HepG2 (cell line): Measurements from ENCODE around the gene APOC3. TPM values are rescaled to one million over a fixed set of nuclear protein-coding genes. Genes with fewer than 3 reads are reported as not detected.

ENCODE experiments used
- ATRX ChIP-seq: sonication (generic); formaldehyde crosslinking; IDR thresholded peaks from 2 replicates; pipeline ENCODE4 v1.4.0; 2020; ENCODE audit warnings: missing genetic modification reagents, borderline replicate concordance
- EED ChIP-seq: sonication (generic); formaldehyde crosslinking; IDR thresholded peaks from 2 replicates; pipeline ENCODE4 v1.5.0; 2020; ENCODE audit warnings: mild to moderate bottlenecking, missing genetic modification reagents
- FOXA3 ChIP-seq: IDR thresholded peaks from 2 replicates; pipeline ENCODE4 v1.6.1; 2016; ENCODE audit warnings: missing genetic modification reagents, missing compliant biosample characterization
- FOXC1 ChIP-seq: sonication (generic); formaldehyde crosslinking; IDR thresholded peaks from 2 replicates; pipeline ENCODE4 v1.8.0; 2022; ENCODE audit warnings: mild to moderate bottlenecking, missing genetic modification reagents, borderline replicate concordance
- FOXK2 ChIP-seq: fragments of 450-650 bp; IDR thresholded peaks from 2 replicates; pipeline ENCODE4 v1.6.1; 2016
- HOXA7 ChIP-seq: sonication (generic); formaldehyde crosslinking; IDR thresholded peaks from 2 replicates; pipeline ENCODE4 v1.8.1; 2022; ENCODE audit warnings: mild to moderate bottlenecking, missing genetic modification reagents, moderate library complexity
- MAFF ChIP-seq: IDR thresholded peaks from 2 replicates; pipeline ENCODE4 v1.6.1; 2011; ENCODE audit warnings: low read depth, low read length, improper control_type of control experiment
- MTA3 ChIP-seq: sonication (generic); formaldehyde crosslinking; IDR thresholded peaks from 2 replicates; pipeline ENCODE4 v1.4.0; 2020; ENCODE audit warnings: missing genetic modification reagents
- MZF1 ChIP-seq: sonication (generic); formaldehyde crosslinking; IDR thresholded peaks from 2 replicates; pipeline ENCODE4 v1.8.1; 2023; ENCODE audit warnings: mild to moderate bottlenecking, missing genetic modification reagents, borderline replicate concordance
- PHF8 ChIP-seq: sonication (generic); formaldehyde crosslinking; IDR thresholded peaks from 2 replicates; pipeline ENCODE4 v1.5.0; 2020; ENCODE audit warnings: missing genetic modification reagents
- TEAD3 ChIP-seq: optimal IDR thresholded peaks from 2 replicates; pipeline ENCODE3; 2016; ENCODE audit warnings: borderline replicate concordance
- ZBTB37 ChIP-seq: sonication (generic); formaldehyde crosslinking; IDR thresholded peaks from 2 replicates; pipeline ENCODE4 v1.4.0; 2020; ENCODE audit warnings: mild to moderate bottlenecking, missing genetic modification reagents
- ZFP62 ChIP-seq: sonication (generic); formaldehyde crosslinking; IDR thresholded peaks from 2 replicates; pipeline ENCODE4 v1.4.0; 2020; ENCODE audit warnings: missing genetic modification reagents
- ZNF138 ChIP-seq: sonication (generic); formaldehyde crosslinking; IDR thresholded peaks from 2 replicates; pipeline ENCODE4 v1.5.0; 2020; ENCODE audit warnings: mild to moderate bottlenecking, low read depth, missing genetic modification reagents
- ZNF143 ChIP-seq: sonication (generic); formaldehyde crosslinking; IDR thresholded peaks from 2 replicates; pipeline ENCODE4 v1.4.0; 2020; ENCODE audit warnings: missing genetic modification reagents
- ZNF234 ChIP-seq: sonication (generic); formaldehyde crosslinking; conservative IDR thresholded peaks from 2 replicates; pipeline ENCODE4 v1.5.1; 2020; ENCODE audit warnings: mild to moderate bottlenecking, missing genetic modification reagents
- ZNF260 ChIP-seq: sonication (generic); formaldehyde crosslinking; IDR thresholded peaks from 2 replicates; pipeline ENCODE4 v1.4.0; 2020; ENCODE audit warnings: missing genetic modification reagents, low read depth, mild to moderate bottlenecking, borderline replicate concordance
- ZNF382 ChIP-seq: sonication (generic); formaldehyde crosslinking; IDR thresholded peaks from 2 replicates; pipeline ENCODE4 v1.5.0; 2020; ENCODE audit warnings: missing genetic modification reagents, mild to moderate bottlenecking, borderline replicate concordance
- ZNF547 ChIP-seq: sonication (generic); formaldehyde crosslinking; IDR thresholded peaks from 2 replicates; pipeline ENCODE4 v1.5.1; 2020; ENCODE audit warnings: mild to moderate bottlenecking, missing genetic modification reagents
- ZNF589 ChIP-seq: sonication (generic); formaldehyde crosslinking; conservative IDR thresholded peaks from 2 replicates; pipeline ENCODE4 v1.8.0; 2022; ENCODE audit warnings: mild to moderate bottlenecking, moderate library complexity, missing genetic modification reagents
- ZNF644 ChIP-seq: IDR thresholded peaks from 2 replicates; pipeline ENCODE4 v1.6.1; 2016; ENCODE audit warnings: low read depth
- ZNF678 ChIP-seq: sonication (generic); formaldehyde crosslinking; IDR thresholded peaks from 2 replicates; pipeline ENCODE4 v1.4.0; 2020; ENCODE audit warnings: mild to moderate bottlenecking, missing genetic modification reagents
- ZNF720 ChIP-seq: sonication (generic); formaldehyde crosslinking; IDR thresholded peaks from 2 replicates; pipeline ENCODE4 v1.4.0; 2020; ENCODE audit warnings: missing genetic modification reagents
- ZNF772 ChIP-seq: sonication (generic); formaldehyde crosslinking; IDR thresholded peaks from 2 replicates; pipeline ENCODE4 v1.5.0; 2020; ENCODE audit warnings: mild to moderate bottlenecking, missing genetic modification reagents
- ZNF850 ChIP-seq: sonication (generic); formaldehyde crosslinking; conservative IDR thresholded peaks from 2 replicates; pipeline ENCODE4 v1.9.0; 2021; ENCODE audit warnings: mild to moderate bottlenecking, missing genetic modification reagents
- polyA plus RNA-seq, 8 experiments: library from polyadenylated mRNA; depleted of rRNA in 3 of 8; stranded (reverse) in 7 of 8; unstranded in 1 of 8; fragments of >200 nt; fragmentation: Illumina TruSeq in 4 of 8; extraction: Trizol in 4 of 8; gene quantifications; 2 replicates each; pipeline versions ENCODE4 v1.2.1 to v1.2.3, GENCODE V29; 2011 to 2016; ENCODE audit warnings: low read depth in 4 of 8, missing spikeins in 1 of 8, mixed read lengths in 1 of 8; ENCODE audit not compliant: insufficient read depth in 1 of 8
- total RNA-seq, 5 experiments: library from RNA; depleted of rRNA; stranded (reverse); fragments of >200 nt; fragmentation: Illumina TruSeq; extraction: Trizol; gene quantifications; 2 replicates each; pipeline ENCODE4 v1.2.3, GENCODE V29; 2016; ENCODE audit warnings: low read depth in 1 of 5
- TF ChIP-seq, protein P1 (sequence below), 2 experiments: sonication (generic) in 1 of 2; formaldehyde crosslinking in 1 of 2; IDR thresholded peaks; 2 replicates each; pipeline versions ENCODE4 v1.4.0 to v1.6.1; 2018 to 2020; ENCODE audit warnings: missing genetic modification reagents in 2 of 2, borderline replicate concordance in 1 of 2, low read depth in 1 of 2, mild to moderate bottlenecking in 1 of 2, missing biosample characterization in 1 of 2
- TF ChIP-seq, protein P2 (sequence below): fragments of 450-650 bp; IDR thresholded peaks from 2 replicates; pipeline ENCODE4 v1.6.1; 2017; ENCODE audit warnings: mild to moderate bottlenecking

The APOC3 gene
- total and polyA plus RNA-seq, 2 of the 13 experiments (the other 11 are each of a cell fraction or from before 2014, with no cell fraction given) = 314 to 687 TPM

- TF ChIP-seq, protein P1, sequence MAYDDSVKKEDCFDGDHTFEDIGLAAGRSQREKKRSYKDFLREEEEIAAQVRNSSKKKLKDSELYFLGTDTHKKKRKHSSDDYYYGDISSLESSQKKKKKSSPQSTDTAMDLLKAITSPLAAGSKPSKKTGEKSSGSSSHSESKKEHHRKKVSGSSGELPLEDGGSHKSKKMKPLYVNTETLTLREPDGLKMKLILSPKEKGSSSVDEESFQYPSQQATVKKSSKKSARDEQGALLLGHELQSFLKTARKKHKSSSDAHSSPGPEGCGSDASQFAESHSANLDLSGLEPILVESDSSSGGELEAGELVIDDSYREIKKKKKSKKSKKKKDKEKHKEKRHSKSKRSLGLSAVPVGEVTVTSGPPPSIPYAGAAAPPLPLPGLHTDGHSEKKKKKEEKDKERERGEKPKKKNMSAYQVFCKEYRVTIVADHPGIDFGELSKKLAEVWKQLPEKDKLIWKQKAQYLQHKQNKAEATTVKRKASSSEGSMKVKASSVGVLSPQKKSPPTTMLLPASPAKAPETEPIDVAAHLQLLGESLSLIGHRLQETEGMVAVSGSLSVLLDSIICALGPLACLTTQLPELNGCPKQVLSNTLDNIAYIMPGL (CRISPR knock-in tag; IDR thresholded peaks at IDR 0.05; ENCODE audit: borderline replicate concordance in 1 of 2, low read depth in 1 of 2) = peak; percentile 42 to 48; a peak in 1 of 4 replicates
- no peak for TF ChIP-seq ZNF720
- TF ChIP-seq FOXA3 (CRISPR knock-in tag) = peak; percentile 41; the same call in 1 of the 2 replicates
- TF ChIP-seq ATRX (CRISPR knock-in tag) = no peak
- peak; percentile 67 for TF ChIP-seq PHF8
- 0 out of 2 replicates have a peak, but pooled peaks have one; percentile 30 for TF ChIP-seq ZNF850
- no peak for TF ChIP-seq ZNF138 (CRISPR knock-in tag)
- peak; percentile 54; the same call in 1 of the 2 replicates for TF ChIP-seq FOXC1 (CRISPR knock-in tag)
- TF ChIP-seq MAFF = no peak
- no peak for TF ChIP-seq ZNF260
- no peak for TF ChIP-seq ZNF143 (CRISPR knock-in tag)
- no peak for TF ChIP-seq ZNF772 (CRISPR knock-in tag)
- TF ChIP-seq TEAD3 (CRISPR knock-in tag) = no peak
- no peak for TF ChIP-seq MZF1 (CRISPR knock-in tag)
- TF ChIP-seq ZNF678 = no peak
- no peak for TF ChIP-seq ZNF547
- TF ChIP-seq FOXK2 = no peak
- peak; percentile 10; the same call in 1 of the 2 replicates for TF ChIP-seq ZNF589
- TF ChIP-seq ZNF382 (CRISPR knock-in tag) = no peak
- no peak for TF ChIP-seq EED
- no peak for TF ChIP-seq HOXA7 (CRISPR knock-in tag)
- no peak for TF ChIP-seq ZBTB37 (CRISPR knock-in tag)
- 0 out of 2 replicates have a peak, but pooled peaks have one; percentile 47 for TF ChIP-seq ZNF234
- no peak for TF ChIP-seq MTA3
- no peak for TF ChIP-seq ZNF644 (CRISPR knock-in tag)
- TF ChIP-seq, protein P2, sequence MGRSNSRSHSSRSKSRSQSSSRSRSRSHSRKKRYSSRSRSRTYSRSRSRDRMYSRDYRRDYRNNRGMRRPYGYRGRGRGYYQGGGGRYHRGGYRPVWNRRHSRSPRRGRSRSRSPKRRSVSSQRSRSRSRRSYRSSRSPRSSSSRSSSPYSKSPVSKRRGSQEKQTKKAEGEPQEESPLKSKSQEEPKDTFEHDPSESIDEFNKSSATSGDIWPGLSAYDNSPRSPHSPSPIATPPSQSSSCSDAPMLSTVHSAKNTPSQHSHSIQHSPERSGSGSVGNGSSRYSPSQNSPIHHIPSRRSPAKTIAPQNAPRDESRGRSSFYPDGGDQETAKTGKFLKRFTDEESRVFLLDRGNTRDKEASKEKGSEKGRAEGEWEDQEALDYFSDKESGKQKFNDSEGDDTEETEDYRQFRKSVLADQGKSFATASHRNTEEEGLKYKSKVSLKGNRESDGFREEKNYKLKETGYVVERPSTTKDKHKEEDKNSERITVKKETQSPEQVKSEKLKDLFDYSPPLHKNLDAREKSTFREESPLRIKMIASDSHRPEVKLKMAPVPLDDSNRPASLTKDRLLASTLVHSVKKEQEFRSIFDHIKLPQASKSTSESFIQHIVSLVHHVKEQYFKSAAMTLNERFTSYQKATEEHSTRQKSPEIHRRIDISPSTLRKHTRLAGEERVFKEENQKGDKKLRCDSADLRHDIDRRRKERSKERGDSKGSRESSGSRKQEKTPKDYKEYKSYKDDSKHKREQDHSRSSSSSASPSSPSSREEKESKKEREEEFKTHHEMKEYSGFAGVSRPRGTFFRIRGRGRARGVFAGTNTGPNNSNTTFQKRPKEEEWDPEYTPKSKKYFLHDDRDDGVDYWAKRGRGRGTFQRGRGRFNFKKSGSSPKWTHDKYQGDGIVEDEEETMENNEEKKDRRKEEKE = no peak
- TF ChIP-seq ZFP62 (CRISPR knock-in tag) = no peak
Measured at GRCh38 chr11:116787786-116788486, 41.8 kb upstream of the APOC3 start, which contains the start of gene ZPR1 (continued).
